HG03103 (cell line): Measurements from ENCODE around the gene RBSN.

ENCODE experiments used
- ATAC-seq: cut with Tn5 transposase; IDR thresholded peaks from one replicate; pipeline ENCODE4 v1.9.1; 2021; ENCODE audit warnings: low read depth; ENCODE audit not compliant: unreplicated experiment

The RBSN gene

DNA sequence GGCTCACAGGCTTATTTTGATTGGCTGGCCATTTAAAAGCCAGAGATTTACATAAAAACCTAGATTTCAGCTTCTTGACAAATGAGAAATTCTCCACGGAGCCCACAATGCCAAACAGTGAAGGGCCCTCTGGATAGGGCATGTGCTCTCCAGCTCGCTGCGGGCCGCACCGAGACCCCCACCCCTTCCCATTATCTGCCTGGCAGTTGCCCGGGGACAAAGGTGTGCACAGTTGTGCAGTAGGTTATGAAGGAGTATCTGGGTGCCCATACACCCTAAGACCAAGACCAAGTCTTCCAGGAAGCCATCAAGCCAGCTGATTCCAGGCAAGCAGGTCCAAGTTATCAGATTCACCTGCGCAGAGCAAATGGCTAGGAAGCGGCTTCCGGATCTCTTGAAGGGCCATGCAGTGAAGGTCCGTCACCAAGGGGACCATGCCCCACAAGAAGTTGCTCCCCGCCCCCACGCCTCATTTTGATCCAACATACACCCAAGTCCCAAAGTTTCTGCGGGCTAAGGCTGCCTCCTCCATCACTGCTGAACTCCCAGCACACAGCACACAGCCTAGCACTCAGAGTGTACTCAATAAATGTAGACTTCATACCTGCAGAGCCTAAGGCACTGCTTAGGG is 35.2 kb downstream of the RBSN start:
- ATAC-seq = no peak

- ATAC-seq = no peak
These were observed 35.7 kb downstream of the RBSN start for GRCh38 chr3:15063238-15063637.

- ATAC-seq = no peak
These were observed 38.9 kb downstream of the RBSN start for GRCh38 chr3:15060029-15060428.

GRCh38 chr3:15056676-15057404 is 42.1 kb downstream of the RBSN start:
- ATAC-seq = no peak

- no peak for ATAC-seq
These were observed 43.9 kb downstream of the RBSN start for GRCh38 chr3:15055019-15055557.

DNA sequence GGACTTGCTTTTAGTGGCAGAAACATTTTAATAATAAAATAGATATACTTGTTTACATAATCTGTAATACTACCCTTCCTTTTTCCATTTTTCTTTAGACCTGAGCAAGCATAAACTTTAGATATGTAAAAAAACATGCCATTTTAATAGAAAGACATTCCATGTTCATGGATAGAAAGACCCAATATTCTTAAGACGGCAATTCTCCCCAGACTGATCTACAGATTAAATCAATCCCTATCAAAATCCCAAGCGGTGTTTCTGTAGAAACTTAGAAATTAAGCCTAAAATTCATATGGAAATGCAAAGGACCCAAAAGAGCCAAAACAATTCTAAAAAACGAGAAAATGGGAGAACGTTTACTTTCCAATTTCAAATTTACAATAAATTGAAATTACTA is 45.4 kb downstream of the RBSN start:
- no peak for ATAC-seq

DNA sequence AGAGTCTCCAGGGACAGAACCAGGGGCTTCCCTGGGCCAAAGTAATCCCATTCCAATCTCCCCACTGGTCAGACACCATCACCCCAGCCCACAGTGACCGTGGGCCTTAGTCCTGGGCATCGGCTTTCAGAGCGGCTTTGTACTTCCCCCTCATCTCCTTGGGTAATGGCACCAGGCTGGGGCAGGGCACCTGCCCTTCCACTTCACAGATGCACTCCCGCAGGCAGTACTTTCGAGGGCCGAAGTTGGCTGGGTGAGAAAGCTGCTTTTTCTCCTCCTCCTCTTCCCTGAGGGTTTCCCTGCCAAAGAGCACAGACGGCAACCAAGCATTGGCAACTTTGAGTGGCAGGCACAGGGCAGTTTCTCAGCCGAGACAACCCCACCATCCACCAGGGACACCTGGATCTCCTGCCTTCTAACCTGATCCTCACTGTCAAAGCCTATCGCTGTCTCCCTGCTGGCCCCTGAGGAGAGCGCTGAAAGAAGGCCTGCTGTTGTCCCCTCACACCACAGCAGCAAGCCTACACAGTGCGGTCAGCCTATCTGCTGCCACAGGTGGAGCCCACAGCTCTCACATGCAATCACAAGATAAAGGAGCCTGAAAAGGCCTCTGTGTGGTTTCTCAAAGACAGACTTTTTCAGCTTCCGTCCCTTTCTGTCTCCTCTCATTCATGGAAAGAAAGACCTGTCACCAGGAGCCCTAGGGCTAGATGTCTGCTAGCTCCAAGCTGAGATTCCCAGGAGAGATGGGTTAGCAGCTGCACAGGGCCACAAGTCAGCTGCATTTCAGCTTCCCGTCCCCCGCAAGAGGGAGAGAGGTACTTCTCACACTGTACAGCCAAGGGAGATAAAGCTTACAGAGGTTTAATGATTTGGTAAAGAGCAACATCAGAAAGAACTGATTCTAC is 46.4 kb downstream of the RBSN start:
- no peak for ATAC-seq

DNA sequence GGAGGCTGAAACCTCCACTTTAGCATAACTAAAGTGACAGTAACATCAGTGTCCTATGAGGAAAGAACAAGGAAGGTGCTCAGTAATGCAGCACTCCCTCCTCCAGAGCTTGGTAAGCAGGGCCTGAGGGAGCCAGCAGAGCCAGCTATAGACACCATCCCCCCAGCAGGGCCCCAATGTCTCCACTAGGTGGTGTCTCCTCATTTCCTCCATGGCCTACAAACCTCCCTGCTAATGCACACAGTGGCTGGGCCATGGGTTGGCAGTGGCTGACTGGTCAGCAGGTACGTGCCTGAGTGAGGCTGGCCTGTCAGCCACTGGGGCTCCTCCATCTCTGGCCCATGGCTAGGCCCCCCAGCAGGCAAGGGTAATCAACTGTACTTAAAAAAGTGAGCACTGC is 47.4 kb downstream of the RBSN start:
- ATAC-seq = peak; percentile 54

DNA sequence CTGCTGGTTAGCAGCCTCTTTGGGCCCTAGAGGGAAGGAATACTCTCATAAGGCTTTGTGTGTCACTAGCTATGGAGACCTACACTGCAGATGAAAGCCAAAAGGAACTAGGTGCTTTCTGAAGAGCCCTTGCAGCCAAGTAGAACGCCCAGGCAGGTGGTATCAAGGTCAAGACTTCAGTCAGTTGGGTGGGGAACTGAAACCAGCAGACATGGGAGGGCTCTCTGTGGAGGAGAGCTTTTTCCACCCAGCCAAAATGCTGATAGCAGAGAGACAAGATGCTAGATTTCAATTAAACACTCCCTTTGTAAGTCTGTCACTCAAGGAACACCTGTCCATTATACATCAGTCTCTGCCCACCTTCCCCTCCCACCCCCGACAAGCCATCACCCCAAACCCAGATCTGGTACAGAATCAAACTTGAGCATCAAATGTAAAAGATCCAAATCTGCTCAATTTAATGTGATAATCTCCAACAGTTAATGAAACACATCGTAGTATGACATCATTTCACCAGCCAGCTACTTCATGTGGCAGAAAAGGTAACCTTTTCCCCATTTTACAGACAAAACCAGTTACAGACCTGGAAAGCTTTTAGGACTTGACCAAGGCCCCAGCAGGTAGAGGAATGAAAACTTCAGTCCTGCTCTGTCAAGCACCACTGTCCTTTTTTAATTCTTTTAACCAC is 48.4 kb downstream of the RBSN start:
- peak; percentile 78 for ATAC-seq

DNA sequence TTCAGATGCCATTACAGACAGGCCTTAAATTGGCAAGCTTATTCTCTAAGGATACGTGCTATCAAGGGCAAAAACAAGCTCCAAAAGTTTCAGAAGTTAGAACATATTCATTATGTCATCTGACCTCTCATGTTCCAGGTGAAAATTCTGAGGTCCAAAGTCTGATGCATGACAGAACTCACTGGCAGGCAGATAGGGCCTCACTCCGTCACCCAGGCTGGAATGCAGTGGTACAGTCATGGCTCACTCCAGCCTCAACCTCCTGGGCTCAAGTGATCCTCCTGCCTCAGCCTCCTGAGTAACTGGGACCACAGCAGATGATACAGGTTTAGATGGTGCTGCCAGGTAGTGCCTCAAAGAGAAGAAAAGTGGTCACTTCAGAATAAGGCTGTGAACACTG is 49.4 kb downstream of the RBSN start:
- no peak for ATAC-seq

DNA sequence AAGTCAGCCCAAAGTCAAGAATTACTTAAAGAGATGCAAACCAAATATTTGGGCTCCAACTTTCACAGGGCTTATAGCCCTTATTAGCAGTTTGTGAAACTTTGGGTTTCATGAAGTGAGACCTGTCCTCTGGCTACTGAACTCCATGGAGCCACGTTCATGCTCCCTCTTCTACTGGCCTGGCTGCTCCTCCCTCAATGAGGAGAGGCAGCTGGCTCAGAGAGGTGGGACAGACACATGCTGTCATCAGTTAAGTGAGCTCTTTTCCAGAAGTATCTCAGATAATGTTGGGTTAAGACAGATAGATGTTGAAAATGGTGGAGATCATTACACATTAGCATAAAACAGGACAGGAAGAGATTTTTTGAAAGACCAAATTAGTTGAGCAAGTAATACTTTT is 53.3 kb downstream of the RBSN start:
- no peak for ATAC-seq

GRCh38 chr3:15044326-15044725 is 54.6 kb downstream of the RBSN start:
- ATAC-seq = no peak

GRCh38 chr3:15043408-15044171 is 55.4 kb downstream of the RBSN start:
- ATAC-seq = no peak

DNA sequence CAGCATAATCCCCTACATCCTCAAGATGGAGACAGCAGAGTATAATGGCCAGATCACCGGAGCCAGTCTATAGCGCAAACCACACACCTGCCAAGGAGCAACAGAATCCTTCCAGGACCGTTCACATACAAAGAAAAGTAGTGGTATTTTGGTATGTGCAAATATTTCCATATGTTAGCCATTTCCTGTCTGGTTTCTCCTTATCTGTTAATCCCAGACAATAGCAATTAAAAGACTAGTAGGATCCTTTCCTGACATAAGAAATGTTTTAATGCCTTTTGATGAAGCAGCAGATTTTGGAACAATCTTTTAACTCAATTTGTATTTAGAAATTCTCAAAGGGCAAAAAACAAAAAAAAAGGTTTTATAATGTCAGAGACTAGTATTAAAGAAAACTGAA is 56.0 kb downstream of the RBSN start:
- no peak for ATAC-seq

DNA sequence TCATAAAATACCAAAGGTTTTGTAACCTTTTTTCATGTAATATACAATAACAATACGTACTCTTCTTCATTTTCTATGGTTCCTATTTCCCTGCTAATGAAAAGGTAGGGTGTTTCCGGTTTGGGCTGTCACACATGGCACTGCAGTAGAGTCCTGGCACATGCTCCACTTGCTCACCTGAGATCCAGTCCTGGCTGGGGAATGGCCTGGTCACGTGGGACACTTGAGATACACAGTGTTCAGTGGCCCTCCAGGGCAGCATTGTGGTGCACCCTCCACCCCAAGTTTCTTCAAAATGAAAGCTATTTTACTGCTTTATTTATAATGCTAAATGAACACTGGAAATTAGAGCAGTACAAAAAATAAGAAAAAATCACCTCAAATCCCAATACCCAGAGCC is 57.0 kb downstream of the RBSN start:
- ATAC-seq = no peak

DNA sequence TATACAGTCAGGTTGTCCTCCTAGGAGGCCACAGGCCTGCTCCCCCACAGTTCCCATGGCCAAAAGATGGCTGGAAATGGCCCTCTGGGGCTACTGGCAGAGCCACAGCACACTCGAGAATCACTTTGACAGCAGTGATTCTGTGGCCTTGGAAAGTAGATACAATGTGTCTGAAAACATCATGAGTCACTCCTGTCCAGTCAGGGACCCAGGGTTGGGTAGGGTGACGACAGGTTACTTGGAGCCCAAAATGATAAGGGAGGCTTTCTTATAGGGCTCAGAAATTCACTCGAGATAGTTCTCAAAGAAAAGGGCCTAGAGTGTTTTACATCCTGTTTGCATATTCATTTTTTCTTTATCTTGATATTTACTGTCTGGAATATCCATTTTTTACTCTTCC is 58.1 kb downstream of the RBSN start:
- no peak for ATAC-seq

DNA sequence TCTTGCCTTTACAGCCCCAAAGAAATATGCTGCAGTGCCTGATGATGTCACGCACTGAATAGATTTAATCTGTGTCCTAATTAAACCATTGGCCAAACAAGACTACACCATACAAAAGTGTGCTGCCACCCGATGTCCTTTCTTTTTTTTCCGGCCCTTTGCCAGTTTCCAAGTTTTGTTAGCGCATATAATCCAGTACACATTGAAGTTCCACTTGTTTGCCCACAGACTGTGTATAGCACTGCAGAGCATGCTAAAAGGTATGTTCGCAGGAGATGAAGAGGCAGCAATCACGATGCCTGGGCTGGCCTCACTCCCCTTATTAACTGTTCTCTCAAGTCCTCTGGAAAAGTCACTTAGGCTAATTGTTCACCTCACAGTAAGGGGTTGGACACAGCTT is 60.6 kb downstream of the RBSN start:
- ATAC-seq = no peak

GRCh38 chr3:15033103-15033502 is 65.8 kb downstream of the RBSN start:
- ATAC-seq = no peak

DNA sequence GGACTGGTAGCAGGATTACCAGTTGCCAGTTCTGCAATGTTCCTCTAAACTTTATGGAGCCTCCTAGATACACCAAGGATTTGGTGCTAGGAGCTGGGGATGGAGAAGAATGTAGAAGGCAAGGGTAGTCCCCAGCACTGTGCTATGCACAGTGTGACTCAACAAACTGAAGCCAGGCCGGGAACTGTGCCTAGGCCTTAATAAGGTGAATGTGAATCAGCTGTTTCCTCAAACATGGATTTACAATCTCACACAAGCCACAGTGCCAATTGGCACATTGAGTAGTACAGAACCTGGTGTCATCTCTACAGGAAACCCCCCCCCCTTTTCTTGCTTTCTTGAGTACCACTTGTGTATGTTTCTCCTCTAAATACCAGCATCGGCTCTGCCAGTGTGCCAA is 66.3 kb downstream of the RBSN start:
- ATAC-seq = no peak

GRCh38 chr3:15029625-15030024 is 69.3 kb downstream of the RBSN start:
- no peak for ATAC-seq
